HG03095 (cell line): ENCODE measurements around the gene PGM2L1.
"Not testable (repeated sequence)": the region's sequence is repeated elsewhere in the genome, so short reads cannot be mapped to it uniquely, and the experiment has no call there.

Source experiments
- ATAC-seq: cut with Tn5 transposase; IDR thresholded peaks from one replicate; pipeline ENCODE4 v1.9.1; 2021; ENCODE audit warnings: moderate library complexity; ENCODE audit not compliant: unreplicated experiment

PGM2L1 gene

DNA sequence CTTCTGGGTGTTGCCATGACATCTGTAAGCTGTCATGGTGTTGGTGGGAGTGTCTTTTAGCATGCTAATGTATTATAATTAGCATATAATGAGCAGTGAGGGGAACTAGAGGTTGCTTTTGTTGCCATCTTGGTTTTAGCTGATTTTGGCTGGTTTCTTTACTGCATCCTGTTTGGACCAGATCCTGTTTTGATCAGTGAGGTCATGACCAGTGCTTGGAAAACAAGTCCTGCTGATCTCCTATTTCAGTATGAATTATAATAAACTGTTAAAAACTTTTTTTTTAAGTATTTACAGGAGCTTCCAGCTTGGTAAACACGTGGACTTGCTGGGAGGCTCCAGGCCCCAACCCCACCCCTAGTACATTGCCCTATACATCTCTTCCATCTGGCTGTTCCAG is 56.3 kb downstream of the PGM2L1 start:
- no peak for ATAC-seq

DNA sequence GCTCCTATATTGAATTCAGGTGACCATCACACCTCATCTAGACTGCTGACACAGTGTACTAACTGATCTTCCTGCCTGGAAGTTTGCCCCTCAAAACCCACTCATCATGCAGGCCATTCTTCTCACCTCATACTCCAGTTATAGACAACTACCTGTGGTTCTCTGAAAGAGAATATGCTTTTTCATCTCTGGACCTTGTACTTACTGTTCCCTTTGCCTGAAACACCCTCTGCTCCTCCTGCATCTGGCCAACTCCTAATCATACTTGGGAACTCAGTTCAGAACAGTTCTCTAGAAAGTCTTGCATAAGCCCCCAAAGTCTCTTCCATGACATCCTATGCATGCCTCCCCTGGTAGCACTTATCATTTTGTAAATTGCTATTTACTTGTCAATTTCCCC is 58.6 kb downstream of the PGM2L1 start:
- ATAC-seq = no peak

DNA sequence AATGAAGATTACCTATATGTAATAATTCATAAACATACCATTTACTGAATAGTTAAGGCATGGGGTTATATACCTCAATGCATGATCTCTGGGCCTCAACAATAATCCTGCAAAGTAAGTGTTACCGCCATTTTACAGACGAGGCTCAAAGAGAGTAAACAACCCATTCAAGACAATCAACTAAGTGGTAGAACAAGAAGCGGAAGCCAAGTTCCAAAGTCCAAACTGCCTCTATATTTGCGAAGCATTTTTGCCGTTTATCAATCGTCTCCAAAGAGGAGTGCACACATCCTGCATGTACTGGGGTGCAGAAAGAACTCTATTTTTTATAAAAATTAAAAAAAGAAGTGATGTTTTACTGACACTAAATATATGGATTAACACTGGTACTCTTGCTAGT is 59.3 kb downstream of the PGM2L1 start:
- ATAC-seq = no peak

DNA sequence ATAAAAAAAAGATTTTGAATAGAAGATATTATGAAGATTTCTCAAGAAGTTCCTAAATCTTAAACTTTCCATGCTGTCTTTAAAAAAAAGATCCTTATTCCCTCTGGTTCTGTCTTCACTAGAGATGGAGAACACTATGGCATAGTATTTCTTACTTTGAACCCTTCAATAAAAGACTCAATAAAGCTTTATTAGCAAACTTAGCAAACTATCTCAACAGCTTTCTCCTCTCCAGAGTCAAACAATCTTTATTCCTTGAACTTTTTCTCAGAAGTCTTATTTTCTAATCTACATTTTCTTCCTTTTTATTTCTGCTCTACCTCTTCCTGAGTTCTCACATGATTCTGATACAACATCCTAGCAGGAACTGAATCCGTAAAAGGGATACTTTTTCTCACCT is 65.0 kb downstream of the PGM2L1 start:
- no peak for ATAC-seq

DNA sequence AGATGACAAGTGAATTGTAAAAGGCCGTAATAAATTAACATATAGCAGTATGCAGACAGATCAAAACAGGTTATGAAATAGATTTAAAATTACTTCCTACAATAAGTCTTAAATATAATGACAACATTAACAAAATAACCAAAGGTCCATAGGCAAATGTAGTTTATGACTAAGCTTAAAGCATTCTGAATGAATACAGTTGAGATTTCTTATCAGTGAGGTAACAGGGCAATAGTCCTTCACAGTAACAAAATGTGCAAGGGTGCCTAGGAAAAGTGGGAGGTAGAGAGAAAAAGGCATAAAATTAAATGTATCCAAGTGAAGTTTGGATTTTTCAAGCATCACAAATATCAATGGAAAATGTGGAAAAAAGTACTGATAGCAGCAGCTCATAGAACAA is 65.9 kb downstream of the PGM2L1 start:
- no peak for ATAC-seq

DNA sequence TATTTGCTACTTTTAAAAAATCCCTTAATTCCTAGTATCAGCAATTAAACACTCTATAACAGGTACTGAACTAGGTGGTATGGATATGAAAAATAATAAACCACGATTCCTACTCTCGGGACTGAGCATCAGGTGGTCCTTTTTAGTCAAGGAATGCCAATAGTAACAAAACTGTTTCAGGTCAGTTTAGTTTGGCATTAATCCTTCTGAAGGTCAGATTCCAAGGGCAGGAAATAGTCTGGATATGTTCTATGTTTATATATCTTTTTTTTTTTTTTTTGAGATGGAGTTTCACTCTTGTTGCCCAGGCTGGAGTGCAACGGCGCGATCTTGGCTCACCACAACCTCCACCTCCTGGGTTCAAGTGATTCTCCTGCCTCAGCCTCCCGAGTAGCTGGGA is 67.2 kb downstream of the PGM2L1 start:
- not testable (repeated sequence) for ATAC-seq

DNA sequence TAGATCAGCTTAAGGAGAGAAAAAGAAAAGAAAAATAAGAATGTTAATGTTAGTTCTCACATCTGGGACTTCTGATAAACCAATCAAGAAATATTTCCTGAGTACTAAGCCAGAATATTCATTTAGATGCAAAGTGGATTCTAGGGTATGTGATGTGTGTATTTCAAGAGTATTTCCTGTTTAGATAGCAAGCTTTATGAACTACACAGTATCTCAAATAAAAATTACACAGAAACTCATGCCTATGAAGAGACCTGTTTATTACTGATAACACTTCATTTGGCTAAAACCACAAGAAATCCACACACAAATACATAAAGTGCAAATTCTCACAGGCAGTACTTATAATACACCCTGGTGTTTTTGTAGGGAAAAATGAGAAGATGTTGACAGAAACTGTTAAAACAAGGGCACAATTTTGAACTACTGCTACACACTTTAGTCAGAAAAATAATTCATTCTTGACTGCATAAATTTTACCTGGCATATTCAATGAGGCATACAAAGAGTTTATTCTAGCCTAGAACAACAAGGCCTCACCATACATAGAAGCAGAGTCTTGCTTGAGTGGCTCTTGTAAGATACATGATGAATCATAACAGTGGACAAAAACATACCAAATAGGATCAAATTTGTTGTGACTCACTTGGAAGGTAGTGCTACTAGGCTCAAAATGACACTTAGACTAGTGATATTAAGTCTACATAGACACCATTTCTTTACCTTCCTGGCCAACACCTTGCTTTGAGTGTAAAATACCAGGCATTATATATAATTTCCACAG is 68.0 kb downstream of the PGM2L1 start:
- no peak for ATAC-seq

DNA sequence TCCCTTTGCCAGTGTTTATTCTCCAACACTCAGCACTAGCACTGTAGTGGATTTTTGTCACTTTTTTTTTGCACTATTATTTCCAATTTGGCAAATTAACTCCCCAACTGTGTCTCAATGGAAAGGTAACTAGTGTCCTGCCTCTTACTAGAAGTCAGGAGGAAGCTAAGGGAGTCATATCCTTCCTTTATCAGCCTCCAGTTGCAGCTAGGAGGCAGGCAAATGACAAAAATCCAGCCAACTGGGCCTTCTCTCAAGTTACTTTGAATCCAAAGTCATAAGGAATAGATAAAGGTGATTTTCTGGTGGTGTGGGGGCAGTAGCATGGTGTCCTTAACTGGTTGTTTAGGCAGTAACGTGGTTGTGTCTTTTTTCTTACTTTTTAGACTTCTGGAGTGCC is 71.2 kb downstream of the PGM2L1 start:
- ATAC-seq = no peak

DNA sequence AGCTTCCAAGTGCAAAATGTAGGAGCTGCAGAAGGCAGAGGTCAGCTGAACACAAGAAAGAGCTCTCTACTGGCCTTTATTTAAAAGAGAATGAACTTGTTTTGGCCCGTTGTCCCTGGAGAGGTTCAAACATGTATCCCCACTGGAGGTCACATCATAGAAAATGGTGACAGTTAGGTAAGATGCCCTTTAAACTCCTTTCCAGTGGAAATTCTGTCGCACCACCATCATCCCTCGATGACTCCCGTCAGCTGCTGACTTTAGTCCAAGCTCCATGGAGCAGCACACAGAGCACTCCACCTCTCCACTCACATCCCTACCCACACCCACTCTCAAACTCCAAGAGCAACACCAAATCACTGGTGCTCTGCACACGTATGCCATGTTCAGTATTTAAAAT is 71.6 kb downstream of the PGM2L1 start:
- no peak for ATAC-seq

DNA sequence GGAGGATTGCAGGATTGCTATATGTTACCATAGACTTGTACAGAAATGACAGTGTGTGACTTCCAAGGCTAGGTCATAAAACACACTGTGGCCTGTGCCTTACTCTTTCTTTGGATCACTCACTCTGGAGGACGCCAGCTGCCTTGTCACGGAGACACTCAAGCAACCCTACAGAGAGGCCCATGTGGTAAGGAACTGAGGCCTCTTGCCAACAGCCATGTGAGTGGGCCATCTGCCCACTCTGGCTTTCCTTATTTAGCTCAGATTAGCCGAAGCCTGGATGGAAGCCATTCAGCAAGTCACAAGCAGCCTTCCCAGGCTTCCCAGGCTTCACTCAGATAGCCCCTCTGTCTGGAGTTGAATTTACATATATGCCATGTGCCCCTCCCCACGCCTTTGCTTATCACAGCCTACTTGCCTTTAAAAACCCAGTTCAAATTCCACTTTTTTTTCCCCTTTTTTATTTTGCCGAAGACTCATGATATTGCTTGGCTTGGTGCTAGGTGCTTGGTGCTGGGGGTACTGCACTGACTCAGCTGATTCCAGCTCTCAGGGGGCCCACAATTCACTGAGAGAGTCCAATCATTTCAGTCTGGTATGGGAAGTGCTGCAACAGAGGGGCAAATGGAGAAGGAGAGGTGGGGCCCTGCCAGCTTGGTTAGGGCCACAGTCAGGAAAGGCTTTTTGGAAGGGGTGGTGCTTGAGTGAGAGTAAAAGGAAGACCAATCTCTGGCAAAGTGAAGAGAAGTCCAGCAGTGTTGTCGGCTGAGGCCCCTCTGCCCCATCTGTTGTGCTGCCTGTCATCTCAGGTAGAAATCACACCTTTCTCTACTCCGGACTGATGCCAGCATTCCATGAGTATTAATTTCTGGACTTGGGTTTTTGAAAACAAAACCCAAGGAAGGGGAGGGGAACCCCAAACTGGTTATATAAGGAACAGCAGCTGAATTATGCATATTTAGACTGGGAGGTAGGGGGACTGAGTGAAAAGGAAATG is 72.3 kb downstream of the PGM2L1 start:
- ATAC-seq = no peak

DNA sequence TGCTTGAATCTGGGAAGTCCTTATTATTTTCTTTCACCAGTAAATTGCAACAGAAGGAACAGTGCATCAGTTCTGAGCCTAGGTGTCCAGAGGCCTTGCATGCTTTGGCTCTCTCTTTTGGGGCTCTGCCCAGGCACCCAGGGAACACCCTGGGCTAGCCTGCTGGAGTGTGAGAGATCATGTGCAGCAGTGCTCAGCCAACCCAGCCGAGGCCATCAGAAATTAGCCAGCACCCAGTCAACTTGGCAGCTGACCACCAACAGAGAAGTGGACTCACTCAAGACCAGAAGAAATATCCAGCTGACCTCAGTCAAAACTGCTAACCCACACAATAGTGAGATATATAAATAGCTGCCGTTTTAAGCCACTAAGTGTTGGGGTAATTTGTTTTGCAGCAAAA is 75.6 kb downstream of the PGM2L1 start:
- ATAC-seq = no peak

DNA sequence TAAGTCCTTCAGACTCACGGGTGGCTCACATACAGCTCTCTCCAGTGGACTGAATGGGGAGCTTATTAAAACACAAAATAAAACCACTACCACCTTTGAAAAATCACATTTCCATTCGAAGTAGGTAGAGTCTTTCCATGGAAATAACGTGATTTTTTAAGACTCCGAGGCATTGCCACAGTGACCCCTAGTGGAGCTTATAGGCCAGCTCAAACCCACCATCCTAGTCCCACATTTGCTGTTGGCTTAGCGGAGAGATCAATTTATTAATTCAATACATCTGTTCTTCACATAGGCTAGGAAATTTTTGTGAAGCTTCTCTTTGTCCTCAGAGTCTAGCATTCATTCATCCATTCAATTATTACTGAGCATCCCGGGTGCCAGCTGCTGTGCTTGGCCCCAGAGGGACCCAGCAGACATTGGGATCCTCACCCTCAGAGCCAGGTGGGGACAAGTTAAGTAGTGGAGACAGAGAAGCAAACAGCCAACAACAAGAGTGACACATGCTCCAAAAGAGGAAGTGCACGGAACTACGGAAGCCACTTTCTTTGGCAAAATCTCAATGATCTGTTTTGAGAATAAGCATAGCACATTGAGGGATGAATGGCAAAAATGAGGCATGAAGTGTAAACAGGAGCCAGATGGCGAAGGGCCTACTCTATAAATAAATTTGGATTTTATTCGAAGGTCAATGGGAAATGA is 76.6 kb downstream of the PGM2L1 start:
- no peak for ATAC-seq

DNA sequence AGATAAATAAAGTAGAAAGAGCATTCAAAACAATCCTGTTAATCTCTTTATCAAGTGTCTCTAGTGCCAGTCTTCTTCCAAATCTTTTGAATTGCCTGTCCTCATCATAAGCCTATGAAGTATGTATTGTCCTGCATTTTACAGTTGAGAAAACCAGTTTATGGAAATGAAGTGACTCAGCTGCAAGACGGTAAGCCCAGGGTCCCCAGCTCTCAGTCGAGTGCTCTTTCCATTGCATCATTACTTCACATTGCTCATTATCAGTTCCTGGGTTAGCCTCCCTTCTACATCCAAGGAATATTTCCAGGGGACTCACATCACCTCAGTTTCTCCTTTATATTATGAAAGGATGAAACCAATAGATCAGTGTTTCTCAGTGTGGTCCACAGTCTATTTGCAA is 77.7 kb downstream of the PGM2L1 start:
- no peak for ATAC-seq

DNA sequence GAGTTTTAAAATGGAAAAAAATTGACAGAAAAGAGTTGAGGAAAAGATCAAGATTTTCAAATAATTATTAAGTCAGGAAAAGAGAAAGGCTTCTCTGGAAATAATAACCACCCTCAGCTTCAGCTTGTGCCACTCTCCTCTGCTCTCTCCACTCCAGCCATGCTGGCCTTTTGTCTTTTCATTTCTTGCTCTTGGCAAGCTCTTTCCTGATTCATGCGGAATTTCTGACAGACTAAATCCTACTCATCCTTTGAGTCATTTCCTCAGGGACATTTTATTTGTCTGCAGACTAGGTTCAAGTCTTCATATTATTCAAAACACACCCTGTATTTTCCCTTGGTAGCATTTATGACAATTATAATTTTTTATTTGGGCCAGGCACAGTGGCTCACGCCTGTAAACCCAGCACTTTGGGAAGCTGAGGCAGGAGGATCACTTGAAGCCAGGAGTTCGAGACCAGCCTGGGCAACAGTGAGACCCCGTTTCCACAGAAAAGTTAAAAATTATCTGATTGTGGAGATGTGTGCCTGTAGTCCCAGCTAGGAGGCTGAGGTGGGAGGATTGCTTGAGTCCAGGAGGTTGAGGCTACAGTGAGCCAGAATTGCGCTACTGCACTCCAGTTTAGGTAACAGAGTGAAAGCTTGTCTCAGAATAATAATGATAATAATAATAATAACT is 79.0 kb downstream of the PGM2L1 start:
- ATAC-seq = no peak

DNA sequence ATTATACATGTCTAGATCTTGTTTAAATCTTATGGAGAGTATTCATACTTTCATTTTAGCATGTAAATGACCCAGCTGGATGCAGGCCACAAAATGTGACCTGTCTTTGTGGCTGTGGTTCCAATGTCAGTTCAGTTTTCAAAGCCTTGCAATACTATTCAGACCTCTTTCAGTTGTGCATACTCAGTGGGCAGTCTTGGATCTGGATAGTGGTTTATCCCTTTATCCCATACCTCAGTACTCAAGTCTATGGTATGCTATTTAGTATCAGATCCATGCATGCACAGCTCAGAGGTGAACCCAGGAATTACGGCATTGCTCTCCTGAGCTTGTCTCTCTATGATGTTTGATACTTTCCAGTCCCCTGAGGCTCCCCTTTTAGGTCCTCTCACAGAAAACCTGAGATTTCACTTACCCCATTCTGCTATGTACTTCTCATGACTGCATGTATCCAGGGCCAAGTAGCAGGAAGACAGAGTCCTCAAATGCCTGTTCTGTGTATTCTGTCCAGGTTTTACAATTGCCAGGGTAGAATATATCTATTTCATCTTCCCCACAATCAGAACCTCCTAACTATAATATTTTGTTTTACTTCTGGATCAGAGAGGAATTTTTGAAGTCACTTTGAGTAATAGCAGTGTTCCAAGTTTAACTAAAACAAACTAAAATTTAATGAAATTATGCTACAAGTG is 79.8 kb downstream of the PGM2L1 start:
- ATAC-seq = no peak

DNA sequence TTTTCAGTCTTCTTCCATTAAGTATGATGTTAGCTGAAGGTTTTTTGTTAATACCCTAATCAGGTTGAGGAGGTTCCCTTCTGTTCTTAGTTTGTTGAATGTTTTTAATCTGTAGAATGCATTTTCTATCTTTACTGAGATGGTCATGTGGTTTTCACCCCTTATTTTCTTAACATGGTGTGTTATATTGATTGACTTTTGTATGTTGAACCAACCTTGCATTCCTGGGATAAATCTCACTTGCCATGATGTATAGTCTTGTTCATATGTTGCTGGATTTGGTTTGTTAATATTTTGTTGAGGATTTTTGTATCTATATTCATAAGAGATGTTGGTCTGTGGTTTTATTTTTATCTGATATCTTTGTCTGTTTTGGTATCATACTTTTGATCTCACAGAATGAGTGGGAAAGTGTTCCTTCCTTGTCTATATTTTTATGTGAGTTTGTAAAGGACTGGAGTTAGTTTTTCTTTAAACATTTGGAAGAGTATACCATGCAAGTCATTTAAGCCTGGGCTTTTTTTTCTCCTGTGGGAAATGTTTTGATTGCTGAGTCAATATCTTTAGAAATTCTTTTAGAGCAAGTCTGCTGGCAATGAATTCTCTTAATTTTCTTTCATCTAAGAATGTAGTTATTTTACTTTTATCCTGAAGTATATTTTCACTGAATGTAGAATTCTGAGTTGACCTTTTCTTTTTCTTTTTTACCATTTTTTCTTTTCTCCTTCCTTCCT is 81.3 kb downstream of the PGM2L1 start:
- no peak for ATAC-seq

DNA sequence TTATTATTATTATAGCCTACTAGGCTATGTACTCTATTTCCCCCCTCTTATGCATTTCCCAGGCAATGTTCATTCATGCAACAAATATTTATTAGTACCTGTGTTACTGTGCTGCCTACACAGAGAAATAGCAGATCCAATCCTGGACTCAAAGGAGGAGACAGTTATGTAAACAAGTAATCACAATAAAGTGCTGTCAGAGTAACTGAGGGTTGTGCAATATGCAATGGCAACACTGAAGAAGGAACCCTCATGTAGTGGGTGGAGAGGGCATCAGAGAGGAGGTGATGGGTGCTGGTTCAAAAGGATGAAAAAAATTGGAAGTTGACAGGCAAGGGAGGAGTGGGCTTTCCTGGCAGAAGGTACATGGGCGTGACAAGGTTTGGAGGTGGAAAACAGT is 85.9 kb downstream of the PGM2L1 start:
- ATAC-seq = no peak

DNA sequence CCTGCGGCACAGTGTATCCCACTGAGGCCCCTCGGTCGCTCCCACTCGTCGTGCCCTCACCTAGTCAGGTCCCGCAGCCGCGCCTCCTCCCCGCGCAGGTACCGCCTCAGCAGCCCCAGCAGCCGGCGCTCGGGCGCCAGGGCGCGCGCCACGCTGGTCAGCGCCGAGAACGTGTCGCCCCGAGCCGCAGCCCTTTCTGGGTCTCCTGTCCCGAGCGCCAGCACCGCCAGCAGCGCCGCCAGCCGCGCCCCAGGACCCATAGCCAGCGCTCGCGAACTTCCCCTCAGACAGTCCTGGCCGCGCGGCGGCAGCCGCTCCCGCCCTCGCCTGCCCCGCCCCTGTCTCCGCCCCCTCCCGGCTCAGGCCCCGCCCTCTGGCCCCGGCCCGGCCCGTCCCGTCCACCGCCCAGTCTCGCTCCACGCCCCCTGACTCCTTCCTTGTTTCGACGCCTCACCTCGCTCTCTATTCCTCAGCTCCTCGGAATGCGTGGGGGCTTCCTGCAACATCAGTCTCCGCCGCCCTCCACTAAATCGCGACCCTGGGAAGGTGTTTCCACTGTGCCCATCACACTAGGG is 86.8 kb downstream of the PGM2L1 start, which contains the start of gene P4HA3:
Gene P4HA3 (minus strand): TSS at position 289 of the 575 bp plus-strand sequence. CDS start 29 bp downstream, at position 260.
- ATAC-seq = no peak

DNA sequence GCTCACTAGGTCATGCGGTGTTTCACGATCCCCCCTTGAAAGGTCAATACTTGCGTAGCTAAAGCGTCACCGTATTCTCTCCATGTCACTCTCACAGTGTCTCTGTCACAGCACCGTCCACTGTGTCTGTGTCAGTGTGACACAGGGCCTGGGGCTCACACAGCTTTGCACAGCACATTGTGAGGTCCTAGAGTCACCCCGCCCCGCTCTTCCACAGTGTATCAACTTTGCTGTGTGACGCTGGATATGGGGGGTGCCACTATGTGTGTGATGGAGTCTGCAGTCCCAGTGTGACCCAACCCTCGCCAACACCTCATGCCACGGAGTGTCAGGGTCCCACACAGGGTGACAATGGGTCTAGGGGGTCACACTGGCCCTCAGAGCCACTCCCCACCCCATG is 87.4 kb downstream of the PGM2L1 start:
- no peak for ATAC-seq
